HCT116 (cell line): ENCODE measurements around the gene E2F6.

Experiments
- CTCF ChIP-seq, 3 experiments: fragments of 200-600 bp in 1 of 3; sonication (generic) in 1 of 3; IDR thresholded peaks in 2 of 3; conservative IDR thresholded peaks in 1 of 3; 2 replicates each; pipeline ENCODE4 v1.5.1; 2012 to 2017; ENCODE audit warnings: low read depth in 2 of 3, low read length in 2 of 3, antibody characterized with exemption in 1 of 3, borderline replicate concordance in 1 of 3, control low read depth in 1 of 3, mild to moderate bottlenecking in 1 of 3, mixed read lengths in 1 of 3, mixed run types in 1 of 3, moderate library complexity in 1 of 3; ENCODE audit not compliant: insufficient read depth in 1 of 3
- REST ChIP-seq: IDR thresholded peaks from 2 replicates; pipeline ENCODE4 v1.6.1; 2012; ENCODE audit warnings: low read depth

- TF ChIP-seq CTCF (IDR thresholded peaks at IDR 0.05 in 2 of 3, conservative IDR thresholded peaks at IDR 0.05 in 1 of 3; ENCODE audit: borderline replicate concordance in 1 of 3, insufficient read depth in 1 of 3, low read depth in 2 of 3, low read length in 2 of 3) (no peak), REST (no peak)
Observed at GRCh38 chr2:11467749-11468148, 1.8 kb upstream of the E2F6 start.
